K562 (cell line): Measurements from ENCODE around the gene BOLA3. TPM values are rescaled to one million over a fixed set of nuclear protein-coding genes. Genes with fewer than 3 reads are reported as not detected.
A peak's percentile ranks its signal among the peaks of the same experiment; 100 is the strongest.

Source experiments
- C11orf30 ChIP-seq: fragments of 450-650 bp; IDR thresholded peaks from 2 replicates; pipeline ENCODE4 v1.6.1; 2016; ENCODE audit warnings: low read depth, mild to moderate bottlenecking
- CHD2 ChIP-seq: IDR thresholded peaks from 2 replicates; pipeline ENCODE4 v1.6.1; 2011; ENCODE audit warnings: low read depth, low read length
- CREM ChIP-seq: IDR thresholded peaks from 2 replicates; pipeline ENCODE4 v1.6.1; 2014; ENCODE audit warnings: antibody characterized with exemption, low read depth
- EWSR1 ChIP-seq: fragments of 450-650 bp; IDR thresholded peaks from 2 replicates; pipeline ENCODE4 v1.6.1; 2018; ENCODE audit warnings: borderline replicate concordance, mild to moderate bottlenecking, low read depth, moderate library complexity; ENCODE audit not compliant: partially characterized antibody
- FUS ChIP-seq: fragments of 200-400 bp; formaldehyde crosslinking; optimal IDR thresholded peaks from 2 replicates; pipeline ENCODE3; 2017; ENCODE audit warnings: low read depth, low read length
- JUND ChIP-seq, 2 experiments: IDR thresholded peaks; 2 replicates in 1 of 2; 3 replicates in 1 of 2; pipeline ENCODE4 v1.6.1; 2011; ENCODE audit warnings: borderline replicate concordance in 2 of 2, low read depth in 2 of 2, low read length in 2 of 2, improper control_type of control experiment in 1 of 2, missing biosample characterization in 1 of 2, missing genetic modification characterization in 1 of 2, missing genetic modification reagents in 1 of 2
- KDM1A ChIP-seq, 2 experiments: fragments of 450-650 bp; IDR thresholded peaks; 2 replicates each; pipeline ENCODE4 v1.6.1; 2016; ENCODE audit warnings: mild to moderate bottlenecking in 2 of 2
- KDM5B ChIP-seq: fragments of 200-600 bp; sonication (generic); IDR thresholded peaks from 2 replicates; pipeline ENCODE4 v1.6.1; 2012; ENCODE audit warnings: low read depth, mild to moderate bottlenecking, moderate library complexity, low read length, control low read depth, inconsistent platforms; ENCODE audit not compliant: insufficient replicate concordance
- MTA1 ChIP-seq: fragments of 450-650 bp; IDR thresholded peaks from 2 replicates; pipeline ENCODE4 v1.6.1; 2017; ENCODE audit warnings: borderline replicate concordance
- NBN ChIP-seq: fragments of 450-650 bp; IDR thresholded peaks from 2 replicates; pipeline ENCODE4 v1.6.1; 2016; ENCODE audit warnings: low read depth, mild to moderate bottlenecking
- PKNOX1 ChIP-seq: fragments of 450-650 bp; IDR thresholded peaks from 2 replicates; pipeline ENCODE4 v1.6.1; 2016
- POU5F1 ChIP-seq: fragments of 150-350 bp; IDR thresholded peaks from 2 replicates; pipeline ENCODE4 v1.6.1; 2014; ENCODE audit warnings: borderline replicate concordance, low read length, low read depth, mild to moderate bottlenecking; ENCODE audit not compliant: partially characterized antibody
- SIRT6 ChIP-seq: IDR thresholded peaks from one replicate; pipeline ENCODE4 v1.6.1; 2012; ENCODE audit warnings: low read depth, mild to moderate bottlenecking, control low read depth, inconsistent platforms, low read length, moderate library complexity
- SP1 ChIP-seq: sonication (generic); formaldehyde crosslinking; IDR thresholded peaks from 2 replicates; pipeline ENCODE4 v1.8.1; 2022; ENCODE audit warnings: mild to moderate bottlenecking, missing genetic modification reagents
- SPI1 ChIP-seq: IDR thresholded peaks from 2 replicates; pipeline ENCODE4 v1.6.1; 2011; ENCODE audit warnings: low read depth, low read length, control low read depth, borderline replicate concordance
- TEAD4 ChIP-seq, 2 experiments: sonication (generic) in 1 of 2; formaldehyde crosslinking in 1 of 2; IDR thresholded peaks; 2 replicates each; pipeline versions ENCODE4 v1.6.1 to v1.8.0; 2012 to 2022; ENCODE audit warnings: borderline replicate concordance in 1 of 2, inconsistent platforms in 1 of 2, low read length in 1 of 2, mild to moderate bottlenecking in 1 of 2, missing genetic modification reagents in 1 of 2
- TRIM24 ChIP-seq, 2 experiments: fragments of 450-650 bp; IDR thresholded peaks; 2 replicates each; pipeline ENCODE4 v1.6.1; 2016
- ZNF140 ChIP-seq: fragments of 250-450 bp; sonication (Bioruptor Pico); IDR thresholded peaks from 2 replicates; pipeline ENCODE4 v1.8.0; 2021; ENCODE audit warnings: moderate library complexity, mild to moderate bottlenecking, inconsistent platforms
- ZNF224 ChIP-seq: sonication (generic); formaldehyde crosslinking; IDR thresholded peaks from 2 replicates; pipeline ENCODE4 v1.8.0; 2022; ENCODE audit warnings: mild to moderate bottlenecking, missing genetic modification reagents
- ZNF3 ChIP-seq: fragments of 250-450 bp; sonication (Bioruptor Pico); IDR thresholded peaks from 2 replicates; pipeline ENCODE4 v1.5.0; 2021; ENCODE audit warnings: mild to moderate bottlenecking, moderate library complexity
- ZNF445 ChIP-seq: fragments of 250-450 bp; sonication (Bioruptor Pico); IDR thresholded peaks from 2 replicates; pipeline ENCODE4 v1.4.0; 2020; ENCODE audit warnings: low read depth, mild to moderate bottlenecking, moderate library complexity
- ZNF584 ChIP-seq: fragments of 200-800 bp; sonication (Bioruptor generic); IDR thresholded peaks from 2 replicates; pipeline ENCODE4 v1.6.1; 2016; ENCODE audit warnings: low read depth, mild to moderate bottlenecking, missing genetic modification characterization, missing compliant biosample characterization
- ZNF707 ChIP-seq: fragments of 250-450 bp; sonication (Bioruptor Pico); conservative IDR thresholded peaks from 2 replicates; pipeline ENCODE4 v1.8.0; 2022; ENCODE audit warnings: inconsistent platforms, mild to moderate bottlenecking, moderate library complexity
- ZNF778 ChIP-seq: fragments of 450-650 bp; formaldehyde crosslinking; IDR thresholded peaks from 2 replicates; pipeline ENCODE4 v1.4.0; 2020; ENCODE audit warnings: mild to moderate bottlenecking, moderate library complexity
- polyA plus RNA-seq, 8 experiments: library from polyadenylated mRNA; depleted of rRNA in 4 of 8; stranded (reverse) in 5 of 8; unstranded in 3 of 8; fragments of >200 nt; fragmentation: Nextera tagmentation in 2 of 8; fragmentation: Illumina TruSeq in 1 of 8; extraction: Ambion mirVana in 2 of 8; extraction: Trizol in 1 of 8; gene quantifications; 2 replicates each; pipeline versions ENCODE4 v1.2.1 to v1.2.3, GENCODE V29; 2011 to 2014; ENCODE audit warnings: inconsistent platforms in 1 of 8, missing spikeins in 1 of 8
- total RNA-seq, 7 experiments: library from RNA; depleted of rRNA in 6 of 7; stranded (reverse); fragments of >200 nt in 6 of 7; fragmentation: Illumina TruSeq in 2 of 7; extraction: Trizol in 2 of 7; gene quantifications; 2 replicates each; pipeline versions ENCODE4 v1.2.1 to v1.2.3, GENCODE V29; 2011 to 2021; ENCODE audit warnings: low replicate concordance in 1 of 7
- TF ChIP-seq, protein P1 (sequence below): IDR thresholded peaks from 2 replicates; pipeline ENCODE4 v1.6.1; 2012; ENCODE audit warnings: low read depth, low read length, improper control_type of control experiment, borderline replicate concordance
- TF ChIP-seq, protein P2 (sequence below): fragments of 450-650 bp; formaldehyde crosslinking; IDR thresholded peaks from 2 replicates; pipeline ENCODE4 v1.4.0; 2020; ENCODE audit warnings: mild to moderate bottlenecking

The BOLA3 gene
- total and polyA plus RNA-seq, 9 of the 15 experiments (the other 6 are each of a cell fraction or from before 2014, with no cell fraction given) = 149 to 619 (median 255) TPM

GRCh38 chr2:74181739-74182138 is 34.0 kb upstream of the BOLA3 start (continued):
- TF ChIP-seq TEAD4 (IDR thresholded peaks at IDR 0.05; ENCODE audit: low read length) (peak; percentile 77), TEAD4 (CRISPR knock-in tag; IDR thresholded peaks at IDR 0.05; ENCODE audit: borderline replicate concordance) (no peak), ZNF584 (CRISPR knock-in tag) (no peak), C11orf30 (peak; percentile 96), SPI1 (peak; percentile 98), ZNF707 (CRISPR knock-in tag) (no peak), CHD2 (no peak), SP1 (CRISPR knock-in tag) (no peak), ZNF445 (CRISPR knock-in tag) (no peak), SIRT6 (no peak), ZNF140 (CRISPR knock-in tag) (no peak), FUS (no peak), KDM1A (IDR thresholded peaks at IDR 0.05) (peak; percentile 27 to 54; a peak in 2 of 4 replicates), EWSR1 (no peak), KDM5B (no peak), POU5F1 (no peak), JUND (IDR thresholded peaks at IDR 0.05; ENCODE audit: borderline replicate concordance, low read depth, low read length) (peak; percentile 37; the same call in 1 of the 2 replicates), JUND (tag; IDR thresholded peaks at IDR 0.05; ENCODE audit: borderline replicate concordance, low read depth, low read length) (peak; percentile 38; the same call in 1 of the 3 replicates), NBN (peak; percentile 63; the same call in 1 of the 2 replicates), CREM (0 out of 2 replicates have a peak, but pooled peaks have one; percentile 40), ZNF3 (CRISPR knock-in tag) (no peak), MTA1 (no peak), ZNF224 (CRISPR knock-in tag) (no peak), ZNF778 (CRISPR knock-in tag) (no peak), TRIM24 (IDR thresholded peaks at IDR 0.05) (peak; percentile 50 to 62; a peak in 3 of 4 replicates), PKNOX1 (no peak)
- TF ChIP-seq, protein P1, sequence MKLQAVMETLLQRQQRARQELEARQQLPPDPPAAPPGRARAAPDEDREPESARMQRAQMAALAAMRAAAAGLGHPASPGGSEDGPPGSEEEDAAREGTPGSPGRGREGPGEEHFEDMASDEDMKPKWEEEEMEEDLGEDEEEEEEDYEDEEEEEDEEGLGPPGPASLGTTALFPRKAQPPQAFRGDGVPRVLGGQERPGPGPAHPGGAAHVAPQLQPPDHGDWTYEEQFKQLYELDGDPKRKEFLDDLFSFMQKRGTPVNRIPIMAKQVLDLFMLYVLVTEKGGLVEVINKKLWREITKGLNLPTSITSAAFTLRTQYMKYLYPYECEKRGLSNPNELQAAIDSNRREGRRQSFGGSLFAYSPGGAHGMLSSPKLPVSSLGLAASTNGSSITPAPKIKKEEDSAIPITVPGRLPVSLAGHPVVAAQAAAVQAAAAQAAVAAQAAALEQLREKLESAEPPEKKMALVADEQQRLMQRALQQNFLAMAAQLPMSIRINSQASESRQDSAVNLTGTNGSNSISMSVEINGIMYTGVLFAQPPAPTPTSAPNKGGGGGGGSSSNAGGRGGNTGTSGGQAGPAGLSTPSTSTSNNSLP = no peak
- TF ChIP-seq, protein P2, sequence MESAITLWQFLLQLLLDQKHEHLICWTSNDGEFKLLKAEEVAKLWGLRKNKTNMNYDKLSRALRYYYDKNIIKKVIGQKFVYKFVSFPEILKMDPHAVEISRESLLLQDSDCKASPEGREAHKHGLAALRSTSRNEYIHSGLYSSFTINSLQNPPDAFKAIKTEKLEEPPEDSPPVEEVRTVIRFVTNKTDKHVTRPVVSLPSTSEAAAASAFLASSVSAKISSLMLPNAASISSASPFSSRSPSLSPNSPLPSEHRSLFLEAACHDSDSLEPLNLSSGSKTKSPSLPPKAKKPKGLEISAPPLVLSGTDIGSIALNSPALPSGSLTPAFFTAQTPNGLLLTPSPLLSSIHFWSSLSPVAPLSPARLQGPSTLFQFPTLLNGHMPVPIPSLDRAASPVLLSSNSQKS = no peak
